Neural cell (in vitro differentiated cells): Measurements from ENCODE around the gene SNAP29. TPM values are rescaled to one million over a fixed set of nuclear protein-coding genes. Genes with fewer than 3 reads are reported as not detected.
"Not testable (repeated sequence)": the region's sequence is repeated elsewhere in the genome, so short reads cannot be mapped to it uniquely, and the experiment has no call there.

Experiments used
- H2AFZ ChIP-seq: fragments of 200-600, 300-800 bp; sonication (generic), shearing (Covaris generic); 2 replicates; pipeline ENCODE4 v1.6.0; 2014; ENCODE audit warnings: low read depth, mild to moderate bottlenecking, antibody characterized with exemption, low read length, moderate library complexity
- H3F3A ChIP-seq: fragments of 200-600 bp; shearing (Covaris generic); 2 replicates; pipeline ENCODE4 v1.6.1; 2016; ENCODE audit warnings: mild to moderate bottlenecking, moderate library complexity, mixed read lengths, antibody characterized with exemption, low read length; ENCODE audit not compliant: insufficient read depth, poor library complexity, severe bottlenecking
- H3K27ac ChIP-seq: fragments of 200-600, 300-800 bp; sonication (generic), shearing (Covaris generic); 2 replicates; pipeline ENCODE4 v1.5.1; 2014; ENCODE audit warnings: mild to moderate bottlenecking, low read length, moderate library complexity
- H3K27me3 ChIP-seq: fragments of 300-800, 200-600 bp; sonication (generic), shearing (Covaris generic); 2 replicates; pipeline ENCODE4 v1.6.0; 2014; ENCODE audit warnings: mild to moderate bottlenecking, low read depth, low read length, moderate library complexity; ENCODE audit not compliant: insufficient read depth
- H3K36me3 ChIP-seq: fragments of 300-800, 200-600 bp; sonication (generic), shearing (Covaris generic); 2 replicates; pipeline ENCODE4 v1.5.1; 2014; ENCODE audit warnings: mild to moderate bottlenecking, antibody characterized with exemption, low read length, moderate library complexity; ENCODE audit not compliant: insufficient read depth
- H3K4me2 ChIP-seq: fragments of 300-800, 200-600 bp; sonication (generic), shearing (Covaris generic); 2 replicates; pipeline ENCODE4 v1.6.0; 2014; ENCODE audit warnings: mild to moderate bottlenecking, low read length
- H3K4me3 ChIP-seq: fragments of 300-800, 200-600 bp; sonication (generic), shearing (Covaris generic); 2 replicates; pipeline ENCODE4 v1.5.1; 2014; ENCODE audit warnings: mild to moderate bottlenecking, low read length, moderate library complexity
- H3K79me2 ChIP-seq: fragments of 200-600 bp; shearing (Covaris generic); replicated peaks from 2 replicates; pipeline ENCODE4 v1.6.0; 2014; ENCODE audit warnings: mild to moderate bottlenecking, low read length, moderate library complexity; ENCODE audit not compliant: insufficient read depth
- H3K9ac ChIP-seq: fragments of 300-800, 200-600 bp; sonication (generic), shearing (Covaris generic); 2 replicates; pipeline ENCODE4 v1.6.1; 2016; ENCODE audit warnings: mild to moderate bottlenecking, low read length, mixed read lengths
- H3K9me2 ChIP-seq: fragments of 200-600 bp; shearing (Covaris generic); 2 replicates; pipeline ENCODE4 v1.6.1; 2016; ENCODE audit warnings: mild to moderate bottlenecking, low read length, mixed read lengths; ENCODE audit not compliant: insufficient read depth
- H3K9me3 ChIP-seq: fragments of 200-600, 300-800 bp; sonication (generic), shearing (Covaris generic); 2 replicates; pipeline ENCODE4 v1.6.1; 2016; ENCODE audit warnings: mild to moderate bottlenecking, mixed run types, low read length, moderate library complexity, mixed read lengths
- H4K20me1 ChIP-seq: fragments of 200-600 bp; shearing (Covaris generic); 2 replicates; pipeline ENCODE4 v1.6.1; 2016; ENCODE audit warnings: mild to moderate bottlenecking, mixed run types; ENCODE audit not compliant: insufficient read depth
- CTCF ChIP-seq: fragments of 450-650 bp; IDR thresholded peaks from 2 replicates; pipeline ENCODE4 v1.5.1; 2014; ENCODE audit warnings: antibody characterized with exemption, mild to moderate bottlenecking, moderate library complexity; ENCODE audit not compliant: poor library complexity, severe bottlenecking
- EP300 ChIP-seq: fragments of 450-650 bp; conservative IDR thresholded peaks from 2 replicates; pipeline ENCODE4 v1.6.1; 2014; ENCODE audit warnings: antibody characterized with exemption, mild to moderate bottlenecking, moderate library complexity; ENCODE audit not compliant: poor library complexity, severe bottlenecking
- EZH2 ChIP-seq: fragments of 200-600, 300-800 bp; shearing (Covaris generic), sonication (generic); IDR thresholded peaks from 2 replicates; pipeline ENCODE4 v1.6.1; 2014; ENCODE audit warnings: antibody characterized with exemption, low read length, borderline replicate concordance, mild to moderate bottlenecking; ENCODE audit not compliant: insufficient read depth, poor library complexity, severe bottlenecking
- MXI1 ChIP-seq: fragments of 450-650 bp; conservative IDR thresholded peaks from 2 replicates; pipeline ENCODE4 v1.6.1; 2014; ENCODE audit warnings: antibody characterized with exemption, mild to moderate bottlenecking; ENCODE audit not compliant: poor library complexity, severe bottlenecking
- POLR2AphosphoS5 ChIP-seq: IDR thresholded peaks from 2 replicates; pipeline ENCODE4 v1.6.1; 2012
- RAD21 ChIP-seq: fragments of 450-650 bp; conservative IDR thresholded peaks from 2 replicates; pipeline ENCODE4 v1.6.1; 2014; ENCODE audit warnings: antibody characterized with exemption, mild to moderate bottlenecking, moderate library complexity
- REST ChIP-seq: IDR thresholded peaks from 2 replicates; pipeline ENCODE4 v1.6.1; 2012; ENCODE audit warnings: borderline replicate concordance
- SMC3 ChIP-seq: fragments of 450-650 bp; conservative IDR thresholded peaks from 2 replicates; pipeline ENCODE4 v1.6.1; 2014; ENCODE audit warnings: antibody characterized with exemption, mild to moderate bottlenecking, moderate library complexity; ENCODE audit not compliant: poor library complexity
- TAF1 ChIP-seq: IDR thresholded peaks from 2 replicates; pipeline ENCODE4 v1.6.1; 2012; ENCODE audit warnings: low read depth
- polyA plus RNA-seq: library from polyadenylated mRNA; depleted of rRNA; stranded (reverse); fragments of >200 nt; gene quantifications from 2 replicates; pipeline ENCODE4 v1.2.3, GENCODE V29; 2014

SNAP29 gene
- polyA plus RNA-seq, 1 donor from 2014 or later, result 7.0 TPM

- no peak for TF ChIP-seq EZH2
- no peak for TF ChIP-seq RAD21
- TF ChIP-seq MXI1, result no peak
- TF ChIP-seq CTCF, result no peak
- no peak for TF ChIP-seq TAF1
- no peak for TF ChIP-seq EP300
- TF ChIP-seq POLR2AphosphoS5, result no peak
- TF ChIP-seq REST, result no peak
- TF ChIP-seq SMC3, result no peak
Measured at GRCh38 chr22:20834725-20835124, 24.1 kb upstream of the SNAP29 start.

GRCh38 chr22:20836987-20837823 is 21.6 kb upstream of the SNAP29 start:
- H3K9me3 ChIP-seq, result no peaks in the 10 kb centered on the region
- H3K79me2 ChIP-seq, result peaks cover 26% of the 10 kb centered on the region
- H3K36me3 ChIP-seq, result no peaks in the 10 kb centered on the region
- no peak overlapping the region for H3K4me3 ChIP-seq
- no peaks in the 10 kb centered on the region for H3K27me3 ChIP-seq
- H3K4me2 ChIP-seq, result no peak overlapping the region
- H3K9ac ChIP-seq, result no peak overlapping the region
- H2AFZ ChIP-seq, result no peak overlapping the region
- no peak for TF ChIP-seq CTCF
- TF ChIP-seq REST, result no peak
- TF ChIP-seq RAD21, result no peak
- no peak for TF ChIP-seq MXI1
- no peak for TF ChIP-seq EP300
- TF ChIP-seq EZH2, result no peak
- TF ChIP-seq TAF1, result no peak
- no peak for TF ChIP-seq POLR2AphosphoS5
- no peak for TF ChIP-seq SMC3
- H3F3A ChIP-seq, result no peaks in the 10 kb centered on the region
- no peak overlapping the region for H3K27ac ChIP-seq
- no peaks in the 10 kb centered on the region for H3K9me2 ChIP-seq
- no peaks in the 10 kb centered on the region for H4K20me1 ChIP-seq

More at GRCh38 chr22:20834725-20835124, 24.1 kb upstream of the SNAP29 start:
- H3K27me3 ChIP-seq, result no peaks in the 10 kb centered on the region
- no peak overlapping the region for H3K4me2 ChIP-seq
- H3K36me3 ChIP-seq, result no peaks in the 10 kb centered on the region
- peaks cover 15% of the 10 kb centered on the region for H3K79me2 ChIP-seq
- H3K4me3 ChIP-seq, result no peak overlapping the region
- no peak overlapping the region for H3K9ac ChIP-seq
- no peaks in the 10 kb centered on the region for H3K9me2 ChIP-seq
- no peaks in the 10 kb centered on the region for H3F3A ChIP-seq
- H2AFZ ChIP-seq, result no peak overlapping the region
- no peak overlapping the region for H3K27ac ChIP-seq
- no peaks in the 10 kb centered on the region for H4K20me1 ChIP-seq
- no peaks in the 10 kb centered on the region for H3K9me3 ChIP-seq

GRCh38 chr22:20839354-20839753 is 19.5 kb upstream of the SNAP29 start:
- not testable (repeated sequence) for H3K9me3 ChIP-seq, H3K27ac ChIP-seq, H2AFZ ChIP-seq, H4K20me1 ChIP-seq, H3K9ac ChIP-seq, H3K4me2 ChIP-seq, H3K27me3 ChIP-seq, H3K4me3 ChIP-seq, H3F3A ChIP-seq, H3K36me3 ChIP-seq, H3K9me2 ChIP-seq
- H3K79me2 ChIP-seq, result peaks cover 26% of the 10 kb centered on the region
